Hepatocyte (in vitro differentiated cells): ENCODE measurements around the gene NUF2. TPM values are rescaled to one million over a fixed set of nuclear protein-coding genes. Genes with fewer than 3 reads are reported as not detected.
"Not testable (repeated sequence)": the region's sequence is repeated elsewhere in the genome, so short reads cannot be mapped to it uniquely, and the experiment has no call there.

Experiments
- DNase-seq: peaks from one replicate; pipeline ENCODE4 v3.0.0-alpha.2; 2016; ENCODE audit warnings: low spot score
- H2AFZ ChIP-seq: fragments of 200-600 bp; sonication (generic); 2 replicates; pipeline ENCODE4 v1.6.0; 2016; ENCODE audit warnings: antibody characterized with exemption, mild to moderate bottlenecking
- H3K27ac ChIP-seq: fragments of 200-600 bp; sonication (generic); 2 replicates; pipeline ENCODE4 v1.5.1; 2016; ENCODE audit warnings: mild to moderate bottlenecking
- H3K27me3 ChIP-seq: fragments of 200-600 bp; sonication (generic); 2 replicates; pipeline ENCODE4 v1.6.1; 2016
- H3K36me3 ChIP-seq: fragments of 200-600 bp; sonication (generic); replicated peaks from 2 replicates; pipeline ENCODE4 v1.5.1; 2016; ENCODE audit warnings: low read depth; ENCODE audit not compliant: insufficient read depth
- H3K4me1 ChIP-seq: fragments of 200-600 bp; sonication (generic); 2 replicates; pipeline ENCODE4 v1.5.1; 2016; ENCODE audit warnings: mild to moderate bottlenecking, moderate library complexity; ENCODE audit not compliant: insufficient read depth
- H3K4me2 ChIP-seq: fragments of 200-600 bp; sonication (generic); 2 replicates; pipeline ENCODE4 v1.6.0; 2016
- H3K4me3 ChIP-seq: fragments of 200-600 bp; sonication (generic); 2 replicates; pipeline ENCODE4 v1.5.1; 2016; ENCODE audit warnings: mild to moderate bottlenecking
- H3K79me2 ChIP-seq: fragments of 200-600 bp; sonication (generic); 2 replicates; pipeline ENCODE4 v1.6.0; 2017; ENCODE audit warnings: mild to moderate bottlenecking
- H3K9me2 ChIP-seq: fragments of 200-600 bp; sonication (generic); replicated peaks from 2 replicates; pipeline ENCODE4 v1.6.0; 2017; ENCODE audit warnings: mild to moderate bottlenecking; ENCODE audit not compliant: insufficient read depth
- H3K9me3 ChIP-seq: fragments of 200-600 bp; sonication (generic); 2 replicates; pipeline ENCODE4 v1.5.1; 2016; ENCODE audit warnings: low read depth, mild to moderate bottlenecking
- H4K20me1 ChIP-seq: fragments of 200-600 bp; sonication (generic); 2 replicates; pipeline ENCODE4 v1.6.0; 2016; ENCODE audit warnings: mild to moderate bottlenecking; ENCODE audit not compliant: insufficient read depth, poor library complexity, severe bottlenecking
- CTCF ChIP-seq: fragments of 200-600 bp; sonication (generic); IDR thresholded peaks from 2 replicates; pipeline ENCODE4 v1.5.1; 2016; ENCODE audit warnings: antibody characterized with exemption, mild to moderate bottlenecking; ENCODE audit not compliant: poor library complexity
- EZH2 ChIP-seq: fragments of 200-600 bp; sonication (generic); IDR thresholded peaks from 2 replicates; pipeline ENCODE4 v1.6.1; 2016; ENCODE audit warnings: antibody characterized with exemption, mild to moderate bottlenecking, borderline replicate concordance
- EZH2phosphoT487 ChIP-seq: fragments of 200-600 bp; sonication (generic); IDR thresholded peaks from one replicate; pipeline ENCODE4 v1.6.1; 2018; ENCODE audit warnings: antibody characterized with exemption, mild to moderate bottlenecking, low read depth, moderate library complexity; ENCODE audit not compliant: unreplicated experiment, severe bottlenecking
- WGBS: methylation state at CpG from one replicate; pipeline ENCODE4 v1.1.6; 2016; ENCODE audit warnings: low lambda C conversion rate; ENCODE audit errors: missing lambda C conversion rate; 5-methylcytosine and 5-hydroxymethylcytosine counted together
- polyA plus RNA-seq: library from polyadenylated mRNA; unstranded; fragments of >200 nt; fragmentation: Nextera tagmentation; extraction: Ambion mirVana; gene quantifications from 2 replicates; pipeline ENCODE4 v1.2.1, GENCODE V29; 2016
- total RNA-seq: library from RNA; depleted of rRNA; stranded (reverse); fragments of >200 nt; gene quantifications from 2 replicates; pipeline ENCODE4 v1.2.3, GENCODE V29; 2014

Gene NUF2
- total and polyA plus RNA-seq, 2 experiments from 2014 or later, result 2.6 to 7.0 TPM

DNA sequence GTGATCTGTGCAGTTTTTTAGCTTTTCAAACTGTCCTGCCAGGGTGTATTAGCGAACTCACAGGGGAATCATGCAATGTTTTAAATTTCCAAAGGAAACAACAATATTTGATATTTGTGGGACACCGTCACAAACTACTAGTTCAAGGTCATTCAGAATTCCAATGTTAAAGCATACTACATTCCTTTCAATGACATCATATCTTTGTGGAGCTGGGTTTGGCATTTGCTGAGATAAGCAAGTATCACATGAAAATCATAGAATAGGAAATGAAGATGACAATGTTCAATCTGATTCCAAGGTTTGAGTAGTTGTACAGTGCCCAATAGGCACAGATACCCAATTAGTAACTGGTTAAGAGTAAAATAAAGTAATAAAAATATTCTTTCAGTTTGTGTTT lies 35.6 kb downstream of the NUF2 start:
- H2AFZ ChIP-seq, result no peak overlapping the region
- H3K9me2 ChIP-seq, result no peaks in the 10 kb centered on the region
- DNase-seq, result no peak
- peaks cover 8% of the 10 kb centered on the region for H3K4me1 ChIP-seq
- H3K27ac ChIP-seq, result peak overlapping the region; percentile 25
- no peak overlapping the region for H3K4me2 ChIP-seq
- H3K4me3 ChIP-seq, result no peak overlapping the region
- H3K79me2 ChIP-seq, result no peaks in the 10 kb centered on the region
- no peaks in the 10 kb centered on the region for H4K20me1 ChIP-seq
- WGBS, result 85% methylated on average over 2 of the region's 2 CpGs
- H3K27me3 ChIP-seq, result no peaks in the 10 kb centered on the region
- H3K36me3 ChIP-seq, result no peaks in the 10 kb centered on the region
- TF ChIP-seq EZH2, result no peak
- TF ChIP-seq EZH2phosphoT487, result no peak
- TF ChIP-seq CTCF, result no peak
- no peaks in the 10 kb centered on the region for H3K9me3 ChIP-seq

DNA sequence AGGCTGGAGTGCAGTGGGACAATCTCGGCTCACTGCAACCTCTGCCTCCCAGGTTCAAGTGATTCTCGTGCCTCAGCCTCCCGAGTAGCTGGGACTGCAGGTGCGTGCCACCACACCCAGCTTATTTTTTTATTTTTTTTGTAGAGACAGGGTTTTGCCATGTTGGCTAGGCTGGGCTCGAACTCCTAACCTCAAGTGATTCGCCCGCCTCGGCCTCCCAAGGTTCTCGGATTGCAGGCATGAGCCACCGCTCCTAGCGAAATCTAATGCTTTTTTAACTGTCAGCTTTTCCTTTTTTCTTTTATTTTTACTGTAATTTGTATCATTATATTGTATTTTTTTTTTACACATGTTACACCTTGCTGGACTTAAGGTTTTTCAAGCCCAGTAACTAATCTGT lies 36.4 kb downstream of the NUF2 start:
- not testable (repeated sequence) for H3K4me1 ChIP-seq, H3K4me3 ChIP-seq, H3K4me2 ChIP-seq, H3K9me2 ChIP-seq, H3K27me3 ChIP-seq, H3K79me2 ChIP-seq, H4K20me1 ChIP-seq, H2AFZ ChIP-seq, H3K9me3 ChIP-seq, H3K36me3 ChIP-seq, DNase-seq
- 98% methylated on average over 11 of the region's 11 CpGs for WGBS
- H3K27ac ChIP-seq, result peak overlapping the region; percentile 25

DNA sequence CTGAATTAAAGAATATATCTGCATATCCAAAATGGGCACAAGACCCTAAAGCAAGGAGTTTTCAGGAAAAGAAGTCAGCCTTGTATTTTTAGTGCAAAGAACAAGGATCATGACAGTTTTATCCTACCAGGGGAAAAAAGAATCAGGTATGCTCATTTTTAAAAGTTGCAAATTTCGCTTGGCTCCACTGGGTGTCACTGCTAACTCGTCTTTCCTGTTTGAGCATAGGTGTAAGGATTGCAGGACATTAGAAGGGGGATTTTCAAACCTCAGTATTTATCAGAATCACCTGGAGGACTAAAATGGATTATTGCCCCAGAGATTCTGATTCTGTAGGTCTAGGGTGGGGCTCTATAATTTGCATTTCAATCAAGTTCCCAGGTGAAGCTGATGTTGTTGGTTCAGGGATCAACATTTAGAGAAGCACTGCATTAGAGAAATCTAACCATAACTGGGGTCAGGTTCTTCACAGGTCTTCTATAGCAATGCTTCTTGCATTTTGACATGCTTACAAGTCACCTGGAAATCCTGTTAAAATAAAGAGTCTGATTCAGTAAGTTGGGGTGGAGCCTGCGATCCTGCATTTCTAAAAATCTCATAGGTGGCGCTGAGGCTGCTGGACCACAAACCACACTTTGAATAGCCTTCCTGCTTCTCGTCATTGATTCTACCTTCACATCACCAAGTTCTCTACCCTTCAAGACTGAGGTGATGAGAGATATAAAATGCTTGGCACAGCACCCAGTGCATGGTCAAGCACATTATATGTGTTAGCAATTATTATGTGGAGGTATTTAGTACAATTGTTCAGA lies 39.6 kb downstream of the NUF2 start:
- Histone ChIP-seq H2AFZ (no peak overlapping the region), H3K27ac (no peak overlapping the region), H3K79me2 (no peaks in the 10 kb centered on the region), H3K9me2 (no peaks in the 10 kb centered on the region), H3K9me3 (no peaks in the 10 kb centered on the region), H3K4me1 (peaks cover 8% of the 10 kb centered on the region), H4K20me1 (no peaks in the 10 kb centered on the region), H3K4me2 (no peak overlapping the region), H3K4me3 (no peak overlapping the region), H3K27me3 (no peaks in the 10 kb centered on the region), H3K36me3 (no peaks in the 10 kb centered on the region)
- peak; percentile 44 for DNase-seq
- TF ChIP-seq CTCF, result peak; percentile 64
- TF ChIP-seq EZH2phosphoT487, result no peak
- 46% methylated on average over 5 of the region's 5 CpGs for WGBS

GRCh38 chr1:163365186-163365585 lies 43.4 kb downstream of the NUF2 start:
- Histone ChIP-seq H3K79me2 (no peaks in the 10 kb centered on the region), H3K36me3 (no peaks in the 10 kb centered on the region), H3K4me3 (no peak overlapping the region), H3K27me3 (peaks cover 8% of the 10 kb centered on the region), H3K27ac (no peak overlapping the region), H4K20me1 (no peaks in the 10 kb centered on the region), H3K9me3 (no peaks in the 10 kb centered on the region), H2AFZ (no peak overlapping the region), H3K9me2 (no peaks in the 10 kb centered on the region), H3K4me1 (no peaks in the 10 kb centered on the region), H3K4me2 (no peak overlapping the region)
- 57% methylated on average over 3 of the region's 3 CpGs for WGBS
- no peak for TF ChIP-seq EZH2phosphoT487
- no peak for TF ChIP-seq CTCF
- TF ChIP-seq EZH2, result no peak
- no peak for DNase-seq
